ENCODE data around the gene BFSP2. TPM values are rescaled to one million over a fixed set of nuclear protein-coding genes. Genes with fewer than 3 reads are reported as not detected.

Gene BFSP2
- total RNA-seq, 1 experiment from 2014 or later: 0.67 TPM

GRCh38 chr3:133424937-133425869, 25.3 kb downstream of the BFSP2 start:
- BruUV-seq (replicated peaks): no TSS peak
- ATAC-seq (no peak), DNase-seq (ENCODE audit: low read depth, low spot score) (no peak)
- CTCF ChIA-PET: no interaction called here
- Histone ChIP-seq H3K9me3 (ENCODE audit: control insufficient read depth, insufficient read depth, low read depth, low read length) (no peaks in the 10 kb centered on the region), H3K36me3 (ENCODE audit: control insufficient read depth, insufficient read depth, low read length) (no peaks in the 10 kb centered on the region), H3K4me1 (ENCODE audit: control insufficient read depth, insufficient read depth, low read length) (peaks cover 23% of the 10 kb centered on the region), H3K4me3 (ENCODE audit: low read depth in 2 of 2, low read length in 2 of 2) (no peak overlapping the region), H3K27ac (ENCODE audit: low read length) (peak overlapping the region; percentile 68), H3K27me3 (ENCODE audit: control insufficient read depth, insufficient read depth, low read length) (no peaks in the 10 kb centered on the region)
- no peak for TF ChIP-seq TCF7L2 (IDR thresholded peaks at IDR 0.05; ENCODE audit: low read depth, low read length)
- TF ChIP-seq CTCF (IDR thresholded peaks at IDR 0.05): no peak
- peak; percentile 54; the same call in 1 of the 2 replicates for TF ChIP-seq POLR2AphosphoS5 (IDR thresholded peaks at IDR 0.05; ENCODE audit: low read depth, low read length)
- in situ Hi-C loops (cut with HindIII; ENCODE audit: low pct_unique_long_range_greater_than_20kb, low sequenced_read_pairs): no loop called here
- POLR2A ChIA-PET: no interaction called here
- intact Hi-C loops (cut with micrococcal nuclease; ENCODE audit: unreplicated experiment): no loop called here

- Histone ChIP-seq H3K27ac (ENCODE audit: low read length) (peak overlapping the region; percentile 68), H3K9me3 (ENCODE audit: control insufficient read depth, insufficient read depth, low read depth, low read length) (no peaks in the 10 kb centered on the region), H3K27me3 (ENCODE audit: control insufficient read depth, insufficient read depth, low read length) (no peaks in the 10 kb centered on the region), H3K4me3 (ENCODE audit: low read depth in 2 of 2, low read length in 2 of 2) (no peak overlapping the region), H3K4me1 (ENCODE audit: control insufficient read depth, insufficient read depth, low read length) (peaks cover 17% of the 10 kb centered on the region), H3K36me3 (ENCODE audit: control insufficient read depth, insufficient read depth, low read length) (no peaks in the 10 kb centered on the region)
- in situ Hi-C loops (cut with HindIII; ENCODE audit: low pct_unique_long_range_greater_than_20kb, low sequenced_read_pairs) (no loop called here), intact Hi-C loops (cut with micrococcal nuclease; ENCODE audit: unreplicated experiment) (no loop called here)
- DNase-seq (ENCODE audit: low read depth, low spot score): no peak
- ChIA-PET CTCF (no interaction called here), POLR2A (no interaction called here)
- no peak for ATAC-seq
- BruUV-seq (replicated peaks): no TSS peak
- TF ChIP-seq CTCF (IDR thresholded peaks at IDR 0.05): no peak
- no peak for TF ChIP-seq POLR2AphosphoS5 (IDR thresholded peaks at IDR 0.05; ENCODE audit: low read depth, low read length)
- no peak for TF ChIP-seq TCF7L2 (IDR thresholded peaks at IDR 0.05; ENCODE audit: low read depth, low read length)
- no peak for TF ChIP-seq SIN3A (IDR thresholded peaks at IDR 0.05; ENCODE audit: borderline replicate concordance, insufficient read depth, low read depth, low read length)
- no peak for TF ChIP-seq REST (IDR thresholded peaks at IDR 0.05; ENCODE audit: insufficient read depth in 1 of 2, low read depth in 2 of 2, low read length in 1 of 2)
Measured at GRCh38 chr3:133425898-133426297, 26.0 kb downstream of the BFSP2 start.

Measured in Panc1 (cell line).